HFFc6 (cell line): ENCODE results near the gene WHRN. TPM values are rescaled to one million over a fixed set of nuclear protein-coding genes. Genes with fewer than 3 reads are reported as not detected.

Experiments used
- DNase-seq: peaks from one replicate; pipeline ENCODE4 v3.0.0-alpha.2; 2018
- H3K27ac Mint-ChIP-seq: 2 replicates; pipeline ENCODE4 v1.8.0; 2020; ENCODE audit warnings: mild to moderate bottlenecking, mixed read lengths
- H3K27me3 Mint-ChIP-seq: 2 replicates; pipeline ENCODE4 v1.8.0; 2021; ENCODE audit warnings: mild to moderate bottlenecking, moderate library complexity, mixed read lengths; ENCODE audit not compliant: insufficient read depth
- H3K36me3 Mint-ChIP-seq: 2 replicates; pipeline ENCODE4 v1.8.0; 2021; ENCODE audit warnings: low read depth, mixed read lengths
- H3K4me1 Mint-ChIP-seq: 2 replicates; pipeline ENCODE4 v1.8.0; 2020; ENCODE audit warnings: low read depth, mixed read lengths
- H3K4me3 Mint-ChIP-seq: 2 replicates; pipeline ENCODE4 v1.8.0; 2020; ENCODE audit warnings: mild to moderate bottlenecking, moderate library complexity, mixed read lengths
- H3K9me3 Mint-ChIP-seq: 2 replicates; pipeline ENCODE4 v1.8.0; 2020; ENCODE audit warnings: mild to moderate bottlenecking, mixed read lengths
- total RNA-seq, 6 experiments: library from RNA; stranded (reverse); fragmentation: NEBNext Ultra II Directional; extraction: Animal tissue kit (Norgen Biotek cat#: 25700); gene quantifications; 2 replicates in 1 of 6; 3 replicates in 5 of 6; pipeline ENCODE4 v1.2.3, GENCODE V29; 2021
- TF ChIP-seq, protein P1 (sequence below): fragments of 200-600 bp; sonication (generic); IDR thresholded peaks from 2 replicates; pipeline ENCODE4 v1.5.0; 2021; ENCODE audit warnings: antibody characterized with exemption, mild to moderate bottlenecking

WHRN gene
- total RNA-seq, 6 experiments from 2014 or later: 3.0 to 4.8 (median 3.6) TPM

DNA sequence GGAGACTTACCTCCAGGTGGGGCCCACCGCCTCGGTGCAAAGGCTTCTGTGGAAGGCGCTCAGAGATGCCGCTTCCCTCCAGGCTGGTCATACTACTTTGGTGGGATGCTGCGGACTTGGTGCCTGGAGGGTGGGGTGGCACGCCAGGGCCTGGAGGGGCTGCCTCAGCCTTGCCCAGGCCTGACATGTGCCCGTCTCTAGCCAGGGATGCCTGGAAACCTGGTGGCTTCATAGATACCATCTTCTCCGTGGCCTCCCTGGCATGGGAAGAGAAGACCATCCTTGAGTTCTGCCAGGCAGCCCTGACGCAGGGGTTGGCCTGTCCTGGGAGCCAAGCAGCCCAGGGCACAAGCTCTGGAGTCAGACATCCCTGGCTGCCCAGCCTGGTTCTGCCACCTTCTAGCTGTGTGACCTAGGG is 147.4 kb downstream of the WHRN start:
- Mint-ChIP-seq H3K4me1 (peaks cover 1% of the 10 kb centered on the region; the same call in 1 of the 2 replicates), H3K9me3 (no peaks in the 10 kb centered on the region), H3K27ac (no peak overlapping the region), H3K4me3 (no peak overlapping the region), H3K27me3 (peaks cover 3% of the 10 kb centered on the region), H3K36me3 (peaks cover 33% of the 10 kb centered on the region)
- DNase-seq: no peak
- TF ChIP-seq, protein P1, sequence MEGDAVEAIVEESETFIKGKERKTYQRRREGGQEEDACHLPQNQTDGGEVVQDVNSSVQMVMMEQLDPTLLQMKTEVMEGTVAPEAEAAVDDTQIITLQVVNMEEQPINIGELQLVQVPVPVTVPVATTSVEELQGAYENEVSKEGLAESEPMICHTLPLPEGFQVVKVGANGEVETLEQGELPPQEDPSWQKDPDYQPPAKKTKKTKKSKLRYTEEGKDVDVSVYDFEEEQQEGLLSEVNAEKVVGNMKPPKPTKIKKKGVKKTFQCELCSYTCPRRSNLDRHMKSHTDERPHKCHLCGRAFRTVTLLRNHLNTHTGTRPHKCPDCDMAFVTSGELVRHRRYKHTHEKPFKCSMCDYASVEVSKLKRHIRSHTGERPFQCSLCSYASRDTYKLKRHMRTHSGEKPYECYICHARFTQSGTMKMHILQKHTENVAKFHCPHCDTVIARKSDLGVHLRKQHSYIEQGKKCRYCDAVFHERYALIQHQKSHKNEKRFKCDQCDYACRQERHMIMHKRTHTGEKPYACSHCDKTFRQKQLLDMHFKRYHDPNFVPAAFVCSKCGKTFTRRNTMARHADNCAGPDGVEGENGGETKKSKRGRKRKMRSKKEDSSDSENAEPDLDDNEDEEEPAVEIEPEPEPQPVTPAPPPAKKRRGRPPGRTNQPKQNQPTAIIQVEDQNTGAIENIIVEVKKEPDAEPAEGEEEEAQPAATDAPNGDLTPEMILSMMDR: no peak

- Mint-ChIP-seq H3K27ac (no peak overlapping the region), H3K36me3 (peaks cover 33% of the 10 kb centered on the region), H3K27me3 (peaks cover 3% of the 10 kb centered on the region), H3K9me3 (no peaks in the 10 kb centered on the region), H3K4me3 (no peak overlapping the region), H3K4me1 (no peaks in the 10 kb centered on the region)
- TF ChIP-seq, protein P1: no peak
- DNase-seq: no peak
These were observed 147.9 kb downstream of the WHRN start for GRCh38 chr9:114357360-114357759.

DNA sequence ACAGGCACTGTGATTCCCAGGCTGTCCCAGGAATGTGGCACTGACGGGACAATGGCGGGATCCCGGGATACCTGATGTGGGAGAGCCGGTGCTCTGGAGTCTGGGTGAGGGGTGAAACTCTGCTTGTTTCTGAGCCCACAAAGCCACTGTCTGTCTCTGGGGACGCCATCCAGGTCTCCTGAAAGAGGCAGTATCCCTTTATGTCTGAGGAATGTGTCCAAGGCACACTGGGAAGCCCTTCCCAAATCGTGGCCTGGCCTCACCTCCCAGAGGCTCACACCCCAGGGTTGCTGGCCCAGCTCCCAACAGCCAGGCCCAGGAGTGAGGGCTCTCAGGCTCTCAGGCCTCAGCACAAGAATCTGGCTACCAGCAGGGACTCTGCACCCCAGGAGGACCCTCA is 148.5 kb downstream of the WHRN start:
- no peak overlapping the region for H3K27ac Mint-ChIP-seq
- TF ChIP-seq, protein P1: no peak
- peaks cover 33% of the 10 kb centered on the region for H3K36me3 Mint-ChIP-seq
- no peak for DNase-seq
- H3K4me3 Mint-ChIP-seq: no peak overlapping the region
- H3K9me3 Mint-ChIP-seq: no peaks in the 10 kb centered on the region
- H3K4me1 Mint-ChIP-seq: no peaks in the 10 kb centered on the region
- peaks cover 3% of the 10 kb centered on the region for H3K27me3 Mint-ChIP-seq

GRCh38 chr9:114355821-114356220 is 149.5 kb downstream of the WHRN start:
- Mint-ChIP-seq H3K27ac (no peak overlapping the region), H3K36me3 (peaks cover 25% of the 10 kb centered on the region), H3K4me3 (no peak overlapping the region), H3K4me1 (no peaks in the 10 kb centered on the region), H3K27me3 (peaks cover 3% of the 10 kb centered on the region), H3K9me3 (no peaks in the 10 kb centered on the region)
- TF ChIP-seq, protein P1: no peak
- no peak for DNase-seq

Other genes starting within 250 kb of the WHRN start
- not detected for gene ORM1, start 182.4 kb downstream of the WHRN start, total RNA-seq
- gene ORM2, start 175.6 kb downstream of the WHRN start, total RNA-seq: not detected
- 10 to 100 TPM in 4 of 6 experiments, 1 to 10 TPM in 2; 9.3 to 13.1 (median 11.5) TPM for gene AKNA, start 117.5 kb downstream of the WHRN start, total RNA-seq
- gene ATP6V1G1, start 82.3 kb upstream of the WHRN start, total RNA-seq: 100 to 1,000 TPM in 1 of 6 experiments, 10 to 100 TPM in 5; 74.2 to 104 (median 86.5) TPM
- 1 to 10 TPM; 5.1 to 7.5 (median 5.6) TPM for gene TMEM268, start 105.8 kb upstream of the WHRN start, total RNA-seq
- not detected for gene TEX53, start 152.3 kb upstream of the WHRN start, total RNA-seq
- not detected for gene TEX48, start 176.7 kb upstream of the WHRN start, total RNA-seq